Measurements from ENCODE around the gene KCNJ18.
"Not testable (repeated sequence)": the region's sequence is repeated elsewhere in the genome, so short reads cannot be mapped to it uniquely, and the experiment has no call there.

The KCNJ18 gene

GRCh38 chr17:21705021-21705601 lies 12.8 kb downstream of the KCNJ18 start:
- no peak for DNase-seq

- not testable (repeated sequence) for DNase-seq
These were observed 13.4 kb downstream of the KCNJ18 start for GRCh38 chr17:21705746-21706145.

- not testable (repeated sequence) for DNase-seq
These were observed 14.2 kb downstream of the KCNJ18 start for GRCh38 chr17:21706546-21706945.

- not testable (repeated sequence) for DNase-seq
These were observed 14.8 kb downstream of the KCNJ18 start for GRCh38 chr17:21707131-21707530.

GRCh38 chr17:21707711-21708611 lies 15.6 kb downstream of the KCNJ18 start:
- not testable (repeated sequence) for DNase-seq

GRCh38 chr17:21708612-21709535 lies 16.6 kb downstream of the KCNJ18 start:
- DNase-seq: not testable (repeated sequence)

GRCh38 chr17:21709994-21710393 lies 17.7 kb downstream of the KCNJ18 start:
- not testable (repeated sequence) for DNase-seq

- not testable (repeated sequence) for DNase-seq
These were observed 18.2 kb downstream of the KCNJ18 start for GRCh38 chr17:21710486-21710885.

- no peak for DNase-seq
These were observed 18.9 kb downstream of the KCNJ18 start for GRCh38 chr17:21711182-21711581.

- not testable (repeated sequence) for DNase-seq
These were observed 20.7 kb downstream of the KCNJ18 start for GRCh38 chr17:21713020-21713419.

GRCh38 chr17:21713631-21714030 lies 21.3 kb downstream of the KCNJ18 start:
- DNase-seq: not testable (repeated sequence)

GRCh38 chr17:21714676-21715075 lies 22.4 kb downstream of the KCNJ18 start:
- not testable (repeated sequence) for DNase-seq

GRCh38 chr17:21715877-21716276 lies 23.6 kb downstream of the KCNJ18 start:
- DNase-seq: not testable (repeated sequence)

- not testable (repeated sequence) for DNase-seq
These were observed 26.6 kb downstream of the KCNJ18 start for GRCh38 chr17:21718971-21719370.

- DNase-seq: not testable (repeated sequence)
These were observed 27.3 kb downstream of the KCNJ18 start for GRCh38 chr17:21719511-21720226.

GRCh38 chr17:21720566-21720965 lies 28.2 kb downstream of the KCNJ18 start:
- not testable (repeated sequence) for DNase-seq

GRCh38 chr17:21722268-21722667 lies 29.9 kb downstream of the KCNJ18 start:
- not testable (repeated sequence) for DNase-seq

GRCh38 chr17:21724216-21725006 lies 32.1 kb downstream of the KCNJ18 start:
- not testable (repeated sequence) for DNase-seq

GRCh38 chr17:21731076-21731475 lies 38.8 kb downstream of the KCNJ18 start:
- not testable (repeated sequence) for DNase-seq

GRCh38 chr17:21733931-21734330 lies 41.6 kb downstream of the KCNJ18 start:
- not testable (repeated sequence) for DNase-seq

GRCh38 chr17:21735814-21736213 lies 43.5 kb downstream of the KCNJ18 start:
- not testable (repeated sequence) for DNase-seq
